SU-DHL-6 (cell line): Measurements from ENCODE around the gene CSNK1D.
"Not testable (repeated sequence)": the region's sequence is repeated elsewhere in the genome, so short reads cannot be mapped to it uniquely, and the experiment has no call there.

Experiments used
- CTCF ChIP-seq: fragments of 200-600 bp; sonication (generic); IDR thresholded peaks from one replicate; pipeline ENCODE4 v1.5.1; 2017; ENCODE audit warnings: antibody characterized with exemption, mild to moderate bottlenecking, low read length, moderate library complexity; ENCODE audit not compliant: insufficient read depth, poor library complexity, severe bottlenecking
- EZH2phosphoT487 ChIP-seq: fragments of 200-600 bp; sonication (generic), shearing (Covaris generic); conservative IDR thresholded peaks from 2 replicates; pipeline ENCODE4 v1.6.1; 2018; ENCODE audit warnings: mild to moderate bottlenecking, antibody characterized with exemption, low read length, moderate library complexity, mixed read lengths

- not testable (repeated sequence) for TF ChIP-seq CTCF, EZH2phosphoT487
Observed at GRCh38 chr17:82193050-82193449, 80.5 kb downstream of the CSNK1D start.
